ENCODE data around the gene MARCHF11. TPM values are rescaled to one million over a fixed set of nuclear protein-coding genes. Genes with fewer than 3 reads are reported as not detected.

The MARCHF11 gene
- total and polyA plus RNA-seq, 2 donors from 2014 or later: 0.47 TPM; not detected in 1

DNA sequence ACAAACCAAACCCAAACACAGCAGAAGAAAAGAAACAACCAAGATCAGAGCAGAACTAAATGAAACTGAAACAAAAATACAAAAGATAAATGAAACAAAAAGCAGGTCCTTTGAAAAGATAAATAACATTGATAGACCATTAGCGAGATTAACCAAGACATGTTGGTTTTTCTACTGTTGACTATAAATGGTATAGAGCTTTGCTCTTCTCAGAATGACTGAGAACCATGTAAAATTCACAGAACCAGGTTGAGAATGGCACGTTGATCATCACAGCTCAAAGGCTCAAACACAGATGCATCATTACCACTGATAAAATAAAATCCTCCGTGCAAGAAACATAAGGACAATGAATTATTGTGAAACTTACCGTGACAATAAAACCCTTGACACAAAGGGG, 105.2 kb downstream of the MARCHF11 start:
- H3K27ac ChIP-seq (ENCODE audit: low read depth in 2 of 2, low read length in 2 of 2): no peak overlapping the region
- no peak for FAIRE-seq
- H3K4me3 ChIP-seq (ENCODE audit: low read length in 3 of 3): no peak overlapping the region
- TF ChIP-seq, protein P1, sequence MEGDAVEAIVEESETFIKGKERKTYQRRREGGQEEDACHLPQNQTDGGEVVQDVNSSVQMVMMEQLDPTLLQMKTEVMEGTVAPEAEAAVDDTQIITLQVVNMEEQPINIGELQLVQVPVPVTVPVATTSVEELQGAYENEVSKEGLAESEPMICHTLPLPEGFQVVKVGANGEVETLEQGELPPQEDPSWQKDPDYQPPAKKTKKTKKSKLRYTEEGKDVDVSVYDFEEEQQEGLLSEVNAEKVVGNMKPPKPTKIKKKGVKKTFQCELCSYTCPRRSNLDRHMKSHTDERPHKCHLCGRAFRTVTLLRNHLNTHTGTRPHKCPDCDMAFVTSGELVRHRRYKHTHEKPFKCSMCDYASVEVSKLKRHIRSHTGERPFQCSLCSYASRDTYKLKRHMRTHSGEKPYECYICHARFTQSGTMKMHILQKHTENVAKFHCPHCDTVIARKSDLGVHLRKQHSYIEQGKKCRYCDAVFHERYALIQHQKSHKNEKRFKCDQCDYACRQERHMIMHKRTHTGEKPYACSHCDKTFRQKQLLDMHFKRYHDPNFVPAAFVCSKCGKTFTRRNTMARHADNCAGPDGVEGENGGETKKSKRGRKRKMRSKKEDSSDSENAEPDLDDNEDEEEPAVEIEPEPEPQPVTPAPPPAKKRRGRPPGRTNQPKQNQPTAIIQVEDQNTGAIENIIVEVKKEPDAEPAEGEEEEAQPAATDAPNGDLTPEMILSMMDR (IDR thresholded peaks at IDR 0.05; ENCODE audit: borderline replicate concordance, extremely low read depth, insufficient read depth): no peak
- H3K4me1 ChIP-seq (ENCODE audit: control insufficient read depth in 2 of 3, insufficient read depth in 2 of 3, low read depth in 1 of 3, low read length in 3 of 3): no peaks in the 10 kb centered on the region
- H3K27me3 ChIP-seq (ENCODE audit: control insufficient read depth, insufficient read depth, low read length): no peaks in the 10 kb centered on the region
- intact Hi-C loops (cut with DNase I): no loop called here
- H3K36me3 ChIP-seq (ENCODE audit: control insufficient read depth in 2 of 3, insufficient read depth in 3 of 3, low read length in 3 of 3): no peaks in the 10 kb centered on the region
- no peaks in the 10 kb centered on the region for H3K9me3 ChIP-seq (ENCODE audit: control insufficient read depth in 2 of 3, insufficient read depth in 1 of 3, low read length in 3 of 3)
- no peak for DNase-seq
- H3K9ac ChIP-seq (ENCODE audit: low read length in 3 of 3): no peak overlapping the region

DNA sequence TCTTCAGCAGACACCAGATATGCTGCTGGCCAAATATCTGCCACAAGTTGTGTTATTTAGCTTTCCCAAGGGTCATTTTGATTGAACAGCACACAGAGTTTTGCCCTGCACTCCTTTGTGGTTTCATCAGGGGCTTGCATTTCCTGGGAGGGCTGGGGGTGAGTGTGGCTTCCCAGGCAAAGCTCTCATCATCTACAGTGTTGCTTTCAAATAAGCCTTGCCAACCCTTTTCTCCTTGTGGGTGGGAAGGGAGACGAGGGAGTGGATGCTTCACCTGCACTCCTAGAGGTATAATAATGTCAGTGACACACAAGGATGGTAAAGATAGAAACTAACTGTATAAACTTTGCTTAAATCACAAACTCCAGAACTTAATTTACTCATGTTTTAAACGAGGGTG, 107.0 kb downstream of the MARCHF11 start:
- no peak for FAIRE-seq
- H3K27me3 ChIP-seq (ENCODE audit: control insufficient read depth, insufficient read depth, low read length): no peaks in the 10 kb centered on the region
- TF ChIP-seq, protein P1 (IDR thresholded peaks at IDR 0.05; ENCODE audit: borderline replicate concordance, extremely low read depth, insufficient read depth): no peak

DNA sequence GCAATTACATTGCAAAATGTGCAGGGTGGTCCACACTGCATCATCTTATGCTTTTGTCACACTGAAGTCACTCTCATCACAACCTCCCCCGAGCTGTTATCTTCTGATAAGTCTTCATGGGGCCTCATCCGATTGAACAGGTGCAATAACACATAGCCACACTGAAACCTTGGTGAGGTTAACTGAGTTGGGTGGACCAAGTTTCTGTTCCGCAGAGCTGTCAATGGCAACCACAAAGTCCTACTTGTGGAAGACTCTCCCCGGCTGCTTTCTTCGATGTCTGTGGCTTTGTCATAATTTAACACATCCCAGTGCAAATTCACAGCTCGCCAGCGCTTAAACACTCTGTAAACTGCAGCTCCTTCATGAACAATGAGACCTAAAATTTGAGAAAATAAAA, 112.2 kb downstream of the MARCHF11 start:
- Histone ChIP-seq H3K4me3 (ENCODE audit: low read length in 3 of 3) (no peak overlapping the region), H3K4me1 (ENCODE audit: control insufficient read depth in 2 of 3, insufficient read depth in 2 of 3, low read depth in 1 of 3, low read length in 3 of 3) (no peaks in the 10 kb centered on the region), H3K9me3 (ENCODE audit: control insufficient read depth in 2 of 3, insufficient read depth in 1 of 3, low read length in 3 of 3) (no peaks in the 10 kb centered on the region), H3K9ac (ENCODE audit: low read length in 3 of 3) (no peak overlapping the region), H3K36me3 (ENCODE audit: control insufficient read depth in 2 of 3, insufficient read depth in 3 of 3, low read length in 3 of 3) (no peaks in the 10 kb centered on the region), H3K27me3 (ENCODE audit: control insufficient read depth, insufficient read depth, low read length) (no peaks in the 10 kb centered on the region), H3K27ac (ENCODE audit: low read depth in 2 of 2, low read length in 2 of 2) (no peak overlapping the region)
- no peak for DNase-seq
- intact Hi-C loops (cut with DNase I): no loop called here
- TF ChIP-seq, protein P1 (IDR thresholded peaks at IDR 0.05; ENCODE audit: borderline replicate concordance, extremely low read depth, insufficient read depth): no peak
- FAIRE-seq: no peak

More for the DNA sequence above, 107.0 kb downstream of the MARCHF11 start:
- Histone ChIP-seq H3K27ac (ENCODE audit: low read depth in 2 of 2, low read length in 2 of 2) (no peak overlapping the region), H3K4me3 (ENCODE audit: low read length in 3 of 3) (no peak overlapping the region), H3K9me3 (ENCODE audit: control insufficient read depth in 2 of 3, insufficient read depth in 1 of 3, low read length in 3 of 3) (no peaks in the 10 kb centered on the region), H3K9ac (ENCODE audit: low read length in 3 of 3) (no peak overlapping the region), H3K36me3 (ENCODE audit: control insufficient read depth in 2 of 3, insufficient read depth in 3 of 3, low read length in 3 of 3) (no peaks in the 10 kb centered on the region), H3K4me1 (ENCODE audit: control insufficient read depth in 2 of 3, insufficient read depth in 2 of 3, low read depth in 1 of 3, low read length in 3 of 3) (no peaks in the 10 kb centered on the region)
- intact Hi-C loops (cut with DNase I): no loop called here
- DNase-seq: no peak

DNA sequence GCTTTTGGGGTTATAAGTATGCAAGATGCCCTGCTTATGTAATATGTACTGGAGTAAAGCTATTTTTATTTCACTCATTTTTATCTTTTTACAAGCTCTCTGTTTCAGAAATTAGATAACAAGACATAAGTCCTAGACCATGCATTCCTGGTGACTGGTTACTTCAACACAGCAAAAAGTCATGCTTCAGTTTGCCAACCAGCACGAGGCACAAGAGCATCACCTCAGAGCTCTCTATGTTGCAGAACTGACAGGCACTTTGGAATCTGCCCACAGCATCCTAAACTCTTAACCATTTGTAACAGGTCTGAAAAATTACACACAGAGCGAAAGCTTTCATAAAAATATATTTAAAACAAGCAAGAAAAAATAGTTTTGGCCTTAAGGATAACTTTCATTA, 112.8 kb downstream of the MARCHF11 start:
- TF ChIP-seq, protein P1 (IDR thresholded peaks at IDR 0.05; ENCODE audit: borderline replicate concordance, extremely low read depth, insufficient read depth): no peak
- FAIRE-seq (no peak), DNase-seq (no peak)
- no peak overlapping the region for H3K9ac ChIP-seq (ENCODE audit: low read length in 3 of 3)
- H3K27me3 ChIP-seq (ENCODE audit: control insufficient read depth, insufficient read depth, low read length): no peaks in the 10 kb centered on the region
- H3K9me3 ChIP-seq (ENCODE audit: control insufficient read depth in 2 of 3, insufficient read depth in 1 of 3, low read length in 3 of 3): no peaks in the 10 kb centered on the region
- intact Hi-C loops (cut with DNase I): no loop called here
- no peaks in the 10 kb centered on the region for H3K36me3 ChIP-seq (ENCODE audit: control insufficient read depth in 2 of 3, insufficient read depth in 3 of 3, low read length in 3 of 3)
- H3K4me1 ChIP-seq (ENCODE audit: control insufficient read depth in 2 of 3, insufficient read depth in 2 of 3, low read depth in 1 of 3, low read length in 3 of 3): no peaks in the 10 kb centered on the region
- H3K27ac ChIP-seq (ENCODE audit: low read depth in 2 of 2, low read length in 2 of 2): no peak overlapping the region
- no peak overlapping the region for H3K4me3 ChIP-seq (ENCODE audit: low read length in 3 of 3)
